IPS-NIHi7 (cell line): ENCODE results near the gene NBPF9.
"Not testable (repeated sequence)": the region's sequence is repeated elsewhere in the genome, so short reads cannot be mapped to it uniquely, and the experiment has no call there.

Experiments used
- DNase-seq: peaks from one replicate; pipeline ENCODE4 v3.0.0; 2012; ENCODE audit warnings: mixed read lengths; ENCODE audit errors: extremely low spot score

The NBPF9 gene, protein sequence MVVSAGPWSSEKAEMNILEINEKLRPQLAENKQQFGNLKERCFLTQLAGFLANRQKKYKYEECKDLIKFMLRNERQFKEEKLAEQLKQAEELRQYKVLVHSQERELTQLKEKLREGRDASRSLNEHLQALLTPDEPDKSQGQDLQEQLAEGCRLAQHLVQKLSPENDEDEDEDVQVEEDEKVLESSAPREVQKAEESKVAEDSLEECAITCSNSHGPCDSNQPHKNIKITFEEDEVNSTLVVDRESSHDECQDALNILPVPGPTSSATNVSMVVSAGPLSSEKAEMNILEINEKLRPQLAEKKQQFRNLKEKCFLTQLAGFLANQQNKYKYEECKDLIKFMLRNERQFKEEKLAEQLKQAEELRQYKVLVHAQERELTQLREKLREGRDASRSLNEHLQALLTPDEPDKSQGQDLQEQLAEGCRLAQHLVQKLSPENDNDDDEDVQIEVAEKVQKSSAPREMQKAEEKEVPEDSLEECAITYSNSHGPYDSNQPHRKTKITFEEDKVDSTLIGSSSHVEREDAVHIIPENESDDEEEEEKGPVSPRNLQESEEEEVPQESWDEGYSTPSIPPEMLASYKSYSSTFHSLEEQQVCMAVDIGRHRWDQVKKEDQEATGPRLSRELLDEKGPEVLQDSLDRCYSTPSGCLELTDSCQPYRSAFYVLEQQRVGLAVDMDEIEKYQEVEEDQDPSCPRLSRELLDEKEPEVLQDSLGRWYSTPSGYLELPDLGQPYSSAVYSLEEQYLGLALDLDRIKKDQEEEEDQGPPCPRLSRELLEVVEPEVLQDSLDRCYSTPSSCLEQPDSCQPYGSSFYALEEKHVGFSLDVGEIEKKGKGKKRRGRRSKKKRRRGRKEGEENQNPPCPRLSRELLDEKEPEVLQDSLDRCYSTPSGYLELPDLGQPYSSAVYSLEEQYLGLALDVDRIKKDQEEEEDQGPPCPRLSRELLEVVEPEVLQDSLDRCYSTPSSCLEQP (N-terminal part only)

DNA sequence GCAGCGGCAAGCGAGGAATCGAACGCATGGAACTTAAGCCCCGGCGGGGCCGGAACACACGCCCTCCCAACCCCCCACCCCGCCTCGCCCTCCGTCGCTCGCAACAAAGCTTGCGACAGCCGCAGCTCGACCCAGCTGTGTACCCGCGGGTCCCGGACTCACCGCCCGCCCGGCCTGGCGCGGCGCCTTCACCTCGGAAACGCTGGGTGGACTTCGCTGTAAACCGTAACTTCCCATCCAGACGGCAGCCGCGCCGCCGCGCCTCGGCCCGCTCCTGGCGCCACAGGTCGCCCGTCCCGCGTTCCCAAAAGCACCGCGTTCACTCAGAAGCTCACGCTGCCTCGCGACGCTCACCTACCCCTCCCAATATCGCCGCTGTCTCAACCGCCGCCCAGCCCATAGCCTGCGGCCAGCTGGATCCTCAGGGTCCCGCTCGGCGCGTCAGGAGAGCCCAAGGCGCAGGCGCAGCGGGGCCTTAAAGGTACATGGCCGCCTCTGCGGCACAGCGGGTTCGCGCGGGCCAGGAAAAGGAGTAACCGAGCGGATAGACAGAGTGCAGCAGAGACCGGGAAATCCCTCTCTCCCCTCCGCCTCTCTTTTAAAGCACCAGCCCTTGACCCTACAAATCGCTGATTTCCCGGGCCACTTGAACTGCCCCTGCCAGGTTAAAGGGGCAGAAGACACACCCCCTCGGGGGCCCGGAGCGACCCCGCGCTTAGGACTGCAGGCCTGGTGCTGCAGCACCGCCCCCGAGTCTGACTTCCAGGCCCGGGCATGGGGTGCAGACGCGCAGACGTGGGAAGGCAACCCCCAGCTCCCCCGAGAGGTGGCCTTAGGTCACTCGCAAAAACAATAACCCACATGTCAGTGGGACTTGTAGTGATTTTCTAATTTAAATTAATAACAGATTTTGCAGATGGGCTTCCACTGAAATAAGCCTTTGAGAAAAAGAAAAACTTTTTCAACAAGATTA is at the start of gene NBPF9:
Gene NBPF9 (minus strand): TSS at position 443 of the 973 bp plus-strand sequence. CDS start 21,412 bp downstream, outside the sequence.
- DNase-seq: not testable (repeated sequence)

DNA sequence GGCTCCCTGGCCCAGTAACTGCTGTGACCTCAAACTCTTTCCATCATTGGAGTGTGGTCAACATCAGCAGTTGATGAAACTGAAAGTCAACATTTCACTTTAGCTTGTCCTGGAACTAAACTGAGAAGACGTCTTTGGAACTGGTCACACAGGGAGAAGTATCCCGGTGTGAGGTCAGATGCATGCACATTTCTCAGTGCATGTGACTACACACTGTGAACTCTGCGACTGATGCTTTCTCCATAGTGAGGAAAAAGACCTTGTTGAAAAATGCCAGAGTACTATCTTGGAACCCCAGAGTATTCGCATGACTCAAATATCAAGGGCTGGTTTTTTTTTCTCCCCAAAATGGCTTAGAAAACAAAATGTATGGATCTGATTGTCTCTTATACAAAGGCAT is 46.6 kb upstream of the NBPF9 start:
- DNase-seq: not testable (repeated sequence)

DNA sequence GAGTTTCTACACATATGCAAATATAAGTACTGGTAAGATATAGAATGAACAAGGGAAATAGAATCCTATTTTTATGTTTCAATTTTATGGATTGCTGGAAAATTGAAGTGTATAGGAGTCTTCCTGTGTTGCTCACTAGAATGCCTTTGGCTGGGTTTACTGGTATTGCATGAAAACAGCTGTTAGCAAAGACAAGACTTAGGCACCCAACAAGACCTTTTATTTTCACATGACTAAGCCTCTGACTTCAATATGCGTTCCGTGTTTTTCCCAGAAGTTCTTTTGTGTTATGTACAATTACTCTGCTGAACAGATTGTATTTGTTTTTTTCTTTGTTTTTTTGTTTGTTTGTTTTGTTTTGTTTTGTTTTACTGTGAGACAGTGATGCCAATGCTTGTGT is 34.2 kb upstream of the NBPF9 start:
- not testable (repeated sequence) for DNase-seq

DNA sequence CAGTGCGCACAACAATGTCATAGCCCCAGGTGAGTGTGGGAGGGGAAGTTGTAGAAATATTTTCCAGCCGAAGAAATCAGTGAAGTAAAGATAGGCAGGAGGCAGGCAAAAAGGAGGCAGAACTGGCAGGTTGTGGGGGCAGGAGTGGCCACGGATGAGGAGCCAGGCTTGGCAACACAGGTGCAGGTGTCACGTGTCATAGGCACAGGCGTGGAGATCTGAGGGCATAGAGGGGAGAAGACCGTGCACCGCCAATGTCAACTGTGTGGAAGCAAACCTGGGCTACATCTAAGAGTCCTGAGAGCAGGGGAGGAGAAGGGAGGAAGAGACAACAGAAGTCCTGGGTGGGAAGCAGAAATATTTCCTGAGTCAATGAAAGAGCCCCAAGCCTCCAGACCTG is 27.6 kb upstream of the NBPF9 start:
- DNase-seq: not testable (repeated sequence)

DNA sequence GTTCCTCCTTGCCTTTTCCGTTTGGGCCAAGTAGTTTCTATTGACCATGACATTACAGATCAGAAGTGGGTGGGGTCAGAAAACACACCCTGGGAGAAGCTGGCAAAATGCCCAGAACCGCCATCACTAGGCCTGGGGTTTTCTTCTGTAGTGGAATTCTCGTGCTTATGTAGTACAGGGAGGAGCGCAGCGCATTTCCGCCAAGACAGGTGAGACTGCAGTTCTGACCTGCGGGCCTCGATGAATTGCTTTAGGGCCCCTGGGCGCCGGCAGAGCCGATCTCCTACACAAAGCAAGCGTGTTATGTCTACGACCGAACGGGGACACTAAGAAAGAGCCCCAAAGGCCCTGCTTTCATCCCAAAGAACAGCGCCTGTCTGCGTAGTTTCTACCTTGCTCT is 25.9 kb upstream of the NBPF9 start:
- DNase-seq: not testable (repeated sequence)

DNA sequence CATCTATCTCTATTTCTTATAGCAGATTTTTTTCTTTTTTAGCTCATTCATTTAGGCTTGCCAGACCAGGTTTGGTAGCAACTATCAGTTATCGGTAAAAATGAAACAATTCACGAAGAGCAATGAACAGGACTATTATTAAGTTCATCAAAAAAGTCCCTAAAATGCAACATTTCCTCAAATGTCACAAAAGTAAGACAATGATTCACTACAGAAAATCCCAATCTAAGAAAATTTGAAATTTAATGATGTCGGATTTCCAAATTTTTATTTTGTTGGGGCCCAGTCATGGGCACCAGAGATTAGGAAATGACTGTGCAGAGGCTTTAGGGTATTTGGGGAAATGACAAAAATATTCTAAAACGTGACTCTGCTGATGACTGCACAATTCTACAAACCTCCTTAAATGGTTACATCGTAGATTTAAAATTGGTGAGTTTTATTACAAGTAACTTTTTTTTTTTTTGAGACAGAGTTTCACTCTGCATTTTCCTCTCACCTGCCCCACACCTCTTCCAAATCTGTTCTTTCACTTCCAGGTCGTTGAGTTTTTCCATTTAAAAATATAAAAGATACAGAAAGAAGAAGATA is 23.3 kb upstream of the NBPF9 start:
- not testable (repeated sequence) for DNase-seq

DNA sequence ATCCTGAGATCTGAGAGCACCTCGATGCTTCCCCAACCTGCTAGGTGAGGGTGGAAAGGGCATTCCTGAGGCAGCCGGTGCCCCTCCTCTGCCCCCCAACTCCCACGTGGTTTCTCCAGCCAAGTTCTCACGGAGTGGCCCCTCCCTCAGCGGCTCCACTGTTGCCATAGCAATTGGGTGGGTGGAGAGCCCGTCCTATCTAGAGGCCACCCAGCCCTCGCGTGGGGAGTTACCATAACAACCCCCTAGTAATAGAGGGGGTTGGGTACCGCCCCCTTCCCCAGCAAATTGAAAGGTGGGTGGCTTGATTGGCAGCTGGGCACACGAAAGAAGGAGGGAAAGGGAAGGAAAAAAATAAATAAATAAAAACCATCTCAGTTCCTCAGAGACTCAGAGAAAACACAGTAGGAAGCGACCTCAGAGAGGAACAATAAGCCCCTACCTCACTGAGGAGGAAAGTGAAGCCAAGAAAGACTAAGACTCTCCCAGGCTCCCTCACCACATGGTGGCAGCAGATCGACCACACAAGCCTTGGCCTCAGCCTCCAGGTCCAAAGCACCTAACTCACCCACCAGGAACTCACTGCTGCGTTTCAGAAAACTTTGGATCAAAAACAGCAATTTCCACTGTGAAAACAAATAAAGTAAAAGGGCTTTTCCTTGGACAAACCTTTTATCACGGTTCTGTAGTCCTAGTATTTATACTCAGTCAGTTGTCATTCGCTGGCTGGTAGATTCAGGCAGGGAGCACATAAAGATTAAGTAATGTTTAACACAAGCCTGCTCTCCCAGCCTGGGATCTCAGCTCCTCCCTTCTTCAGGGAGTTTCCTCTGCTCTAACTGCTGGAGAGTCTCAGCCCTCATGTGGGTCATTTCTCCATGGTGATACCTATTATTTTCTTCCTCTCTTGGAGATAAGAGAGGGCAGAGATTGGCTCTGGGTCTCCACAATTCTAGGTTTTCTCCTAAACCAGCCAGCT is 20.9 kb upstream of the NBPF9 start:
- not testable (repeated sequence) for DNase-seq

DNA sequence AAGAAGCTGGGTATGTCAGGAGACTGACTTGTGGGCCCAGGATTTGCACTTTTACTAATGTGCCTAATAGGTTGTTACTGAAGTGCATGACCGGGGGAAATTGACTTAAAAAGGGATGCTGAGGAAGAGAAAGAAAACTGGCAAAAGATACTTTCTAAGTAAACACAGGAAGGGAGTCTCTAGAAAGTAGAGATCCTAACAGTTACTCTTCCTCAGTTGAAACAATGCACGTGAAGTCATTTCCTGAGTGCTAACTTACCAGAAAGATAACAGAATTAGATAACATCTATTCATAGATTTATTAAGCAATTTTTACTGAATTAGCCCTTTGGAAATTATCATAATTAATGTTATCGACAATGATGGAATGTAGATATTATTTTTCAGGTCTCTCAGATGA is 9.5 kb upstream of the NBPF9 start:
- not testable (repeated sequence) for DNase-seq

DNA sequence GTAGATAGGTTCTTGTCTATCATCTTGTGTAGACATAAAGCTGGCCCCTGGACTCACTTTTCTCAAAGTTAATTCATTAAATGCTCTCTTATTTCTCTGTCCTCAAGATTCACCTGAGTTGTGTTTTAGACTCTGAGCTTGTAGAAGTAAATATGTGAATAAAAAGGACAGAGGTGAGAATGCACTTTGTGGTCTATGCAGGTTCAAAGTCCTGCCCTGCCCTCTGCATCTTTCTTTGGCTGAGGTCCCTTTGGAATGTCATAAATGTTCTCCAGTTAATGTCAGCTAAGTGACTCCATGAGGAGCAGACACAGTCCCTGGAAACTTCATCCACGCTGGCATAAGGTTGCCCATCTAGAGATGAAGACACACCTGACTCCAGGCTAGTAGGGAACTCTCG is 7.0 kb upstream of the NBPF9 start:
- DNase-seq: not testable (repeated sequence)

DNA sequence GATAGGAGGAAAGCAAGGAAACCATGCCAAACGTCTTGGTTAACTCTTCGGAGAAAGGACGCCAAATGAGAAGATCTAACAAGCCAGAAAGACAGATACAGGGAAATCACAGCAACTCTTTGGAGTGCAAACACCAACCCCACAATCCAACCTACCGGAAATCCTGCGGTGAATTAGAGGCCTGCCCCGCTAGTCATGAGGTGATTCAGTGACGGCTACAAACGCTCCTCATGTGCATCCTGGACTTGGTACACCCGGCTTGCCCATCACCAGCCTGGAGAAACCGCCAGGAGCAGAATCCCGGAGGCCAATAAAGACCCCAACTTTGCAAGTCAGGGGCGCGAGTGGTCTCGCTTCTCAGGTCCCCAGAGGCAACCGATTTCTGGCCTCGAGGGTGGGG is 777 bp downstream of the NBPF9 start:
- DNase-seq: not testable (repeated sequence)

DNA sequence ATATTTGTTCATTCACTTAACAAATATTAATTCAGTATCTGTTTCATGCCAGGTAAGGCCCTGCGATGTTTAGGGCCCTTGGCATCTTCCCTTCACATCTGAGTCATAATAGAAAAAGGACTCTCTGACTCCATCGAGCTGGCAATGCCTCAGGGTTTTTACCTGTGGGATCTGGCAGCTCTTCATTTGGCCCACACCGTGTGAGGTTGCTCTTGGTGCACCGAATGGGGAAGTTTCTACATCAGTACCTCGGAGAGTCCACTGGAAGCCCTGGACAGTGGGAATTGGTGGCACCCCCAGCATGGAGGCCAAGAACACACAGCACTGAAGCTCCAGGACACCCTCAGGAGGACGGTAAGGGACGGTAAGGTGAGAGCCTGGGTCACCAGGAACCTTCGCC is 5.1 kb downstream of the NBPF9 start:
- DNase-seq: not testable (repeated sequence)

DNA sequence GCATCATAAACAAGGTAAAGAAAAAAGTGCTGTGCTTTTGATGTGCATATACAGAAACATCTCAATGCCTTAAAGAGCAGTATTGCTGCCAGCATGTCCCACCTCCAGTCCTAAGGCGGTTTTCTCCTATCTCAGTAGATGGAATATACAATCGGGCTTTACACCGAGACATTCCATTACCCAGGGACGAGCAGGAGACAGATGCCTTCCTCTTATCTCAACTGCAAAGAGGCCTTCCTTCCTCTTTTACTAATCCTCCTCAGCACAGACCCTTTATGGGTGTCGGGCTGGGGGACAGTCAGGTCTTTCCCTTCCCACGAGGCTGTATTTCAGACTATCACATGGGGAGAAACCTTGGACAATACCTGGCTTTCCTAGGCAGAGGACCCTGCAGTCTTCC is 10.2 kb downstream of the NBPF9 start:
- not testable (repeated sequence) for DNase-seq

DNA sequence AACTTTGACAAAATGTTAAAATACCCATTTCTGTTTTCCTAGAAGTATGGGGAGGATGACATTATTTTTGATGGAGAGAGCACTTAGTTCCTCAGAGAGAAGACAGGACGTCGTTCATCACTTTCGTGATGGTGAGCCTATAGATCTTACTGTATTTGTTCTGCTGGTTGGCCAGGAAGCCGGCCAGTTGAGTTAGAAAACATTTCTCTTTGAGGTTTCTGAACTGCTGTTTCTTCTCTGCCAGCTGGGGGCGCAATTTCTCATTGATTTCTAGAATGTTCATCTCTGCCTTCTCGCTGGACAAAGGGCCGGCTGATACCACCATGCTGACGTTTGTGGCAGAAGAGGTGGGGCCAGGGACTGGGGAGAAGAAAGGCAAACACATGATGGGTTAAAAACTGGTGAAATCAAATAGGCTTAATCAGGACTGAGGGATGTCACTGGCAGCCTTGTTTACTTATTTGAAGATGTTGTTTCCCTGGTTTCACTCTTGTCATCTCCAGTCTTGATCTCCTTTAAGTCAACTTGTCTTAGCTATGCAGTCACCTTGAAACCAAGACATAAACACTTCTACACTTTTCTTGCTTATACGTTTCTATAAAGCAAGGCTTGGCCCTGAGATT is 27.7 kb downstream of the NBPF9 start:
- not testable (repeated sequence) for DNase-seq

DNA sequence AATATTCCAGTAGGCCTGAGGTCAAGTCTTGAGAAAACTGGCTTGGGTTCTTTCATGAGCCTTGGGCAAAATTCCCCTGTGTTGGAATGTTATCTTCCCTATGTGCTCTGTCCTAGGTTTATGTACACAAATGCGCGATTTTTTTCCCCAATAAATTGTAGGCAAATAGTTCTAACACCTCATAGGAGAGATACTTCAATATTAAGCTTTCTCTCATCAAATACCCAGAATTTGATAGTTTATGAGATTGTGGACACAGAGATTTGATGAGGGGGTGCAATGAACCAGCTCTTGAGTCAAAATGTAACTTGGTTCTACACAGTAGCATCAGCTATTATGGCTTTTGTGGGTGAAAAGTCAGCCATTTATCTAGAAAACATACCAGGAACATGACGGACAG is 38.7 kb downstream of the NBPF9 start:
- not testable (repeated sequence) for DNase-seq

DNA sequence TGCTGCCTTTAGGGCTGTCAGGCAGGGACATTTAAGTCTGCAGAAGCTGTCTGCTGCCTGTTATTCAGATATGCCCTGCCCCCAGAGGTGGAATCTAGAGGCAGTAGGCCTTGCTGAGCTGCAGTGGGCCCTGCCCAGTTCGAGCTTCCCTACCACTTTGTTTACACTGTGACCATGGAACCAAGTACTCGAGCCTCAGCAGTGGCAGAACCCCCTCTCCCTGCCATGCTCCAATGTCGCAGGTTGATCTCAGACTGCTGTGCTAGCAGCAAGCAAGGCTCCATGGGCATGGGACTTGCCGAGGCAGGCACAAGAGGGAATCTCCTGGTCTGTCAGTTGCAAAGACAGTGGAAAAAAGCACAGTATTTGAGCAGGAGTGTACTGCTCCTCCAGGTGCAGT is 60.3 kb downstream of the NBPF9 start:
- not testable (repeated sequence) for DNase-seq

DNA sequence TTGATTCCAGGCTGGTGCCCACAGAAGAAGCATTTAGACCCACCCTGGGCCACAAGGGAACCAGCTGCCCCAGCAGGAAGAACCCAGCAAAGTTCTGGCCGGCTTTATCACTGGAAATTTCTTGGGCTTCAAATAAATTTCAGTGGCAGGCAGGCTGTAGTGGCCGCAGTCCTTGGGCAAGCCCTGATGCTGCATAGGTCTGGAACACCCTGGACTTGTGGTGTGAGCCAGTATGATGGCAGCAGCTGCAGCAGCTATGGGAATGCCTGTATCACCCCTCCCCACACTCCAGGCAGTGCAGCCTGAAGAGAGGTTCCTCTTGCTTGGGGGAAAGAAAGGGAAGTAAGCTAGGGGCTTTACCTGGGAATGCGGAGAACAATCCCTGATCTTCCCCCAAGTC is 69.4 kb downstream of the NBPF9 start:
- DNase-seq: not testable (repeated sequence)

DNA sequence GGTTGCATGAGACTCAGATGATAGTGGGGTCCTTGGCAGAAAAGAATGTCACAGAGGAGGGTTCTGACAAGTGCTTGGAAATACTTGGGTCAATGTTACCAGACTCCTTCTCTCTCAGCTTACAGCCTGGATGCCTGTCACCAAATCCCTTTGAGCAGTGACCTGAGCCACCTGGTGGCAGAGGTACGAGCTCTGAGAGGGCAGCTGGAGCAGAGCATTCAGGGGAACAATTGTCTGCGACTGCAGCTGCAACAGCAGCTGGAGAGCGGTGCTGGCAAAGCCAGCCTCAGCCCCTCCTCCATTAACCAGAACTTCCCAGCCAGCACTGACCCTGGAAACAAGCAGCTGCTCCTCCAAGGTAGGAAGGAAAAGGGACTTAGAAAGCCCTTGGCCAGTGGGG is 79.0 kb downstream of the NBPF9 start:
- not testable (repeated sequence) for DNase-seq

DNA sequence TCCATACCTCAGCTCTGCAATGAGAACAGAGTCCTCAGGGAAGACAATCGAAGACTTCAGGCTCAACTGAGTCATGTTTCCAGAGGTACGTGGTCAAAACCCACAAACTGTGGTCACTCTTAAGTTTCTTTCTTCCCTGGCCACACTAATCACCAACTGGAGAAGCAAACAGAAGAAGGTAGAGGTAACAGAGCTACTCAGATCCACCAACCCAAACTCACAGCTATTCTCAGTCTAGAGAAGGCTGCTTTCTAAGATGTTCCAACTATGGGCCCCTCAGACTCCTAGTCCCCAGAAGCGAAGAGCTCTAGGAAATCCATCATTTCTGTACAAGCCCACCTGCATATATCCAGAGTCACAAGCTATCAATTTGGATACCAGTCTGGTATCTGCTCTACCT is 84.8 kb downstream of the NBPF9 start:
- DNase-seq: not testable (repeated sequence)

DNA sequence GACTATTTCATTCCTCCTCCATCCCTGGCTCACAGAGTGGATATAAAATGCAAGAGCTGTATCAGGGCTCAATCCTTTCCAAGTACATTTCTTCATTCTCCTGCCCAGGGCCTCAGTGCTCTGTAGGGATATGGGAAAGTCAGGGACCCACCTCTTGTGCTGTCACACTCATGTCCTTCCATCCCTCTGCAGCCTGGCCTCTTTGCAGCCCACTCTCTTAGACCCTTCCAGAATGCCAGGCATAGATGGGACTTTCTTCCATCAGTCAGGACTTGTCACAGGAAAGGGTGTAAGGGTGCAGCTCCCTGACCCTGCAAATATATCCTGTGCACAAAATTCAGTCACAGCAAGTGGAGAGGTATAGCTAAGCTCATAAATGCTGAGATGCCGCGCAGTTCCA is 86.7 kb downstream of the NBPF9 start:
- DNase-seq: not testable (repeated sequence)
